ENCODE data around the gene GLRX3. TPM values are rescaled to one million over a fixed set of nuclear protein-coding genes. Genes with fewer than 3 reads are reported as not detected.

Gene GLRX3
- total and polyA plus RNA-seq, 2 experiments from 2014 or later = 141 to 201 TPM

DNA sequence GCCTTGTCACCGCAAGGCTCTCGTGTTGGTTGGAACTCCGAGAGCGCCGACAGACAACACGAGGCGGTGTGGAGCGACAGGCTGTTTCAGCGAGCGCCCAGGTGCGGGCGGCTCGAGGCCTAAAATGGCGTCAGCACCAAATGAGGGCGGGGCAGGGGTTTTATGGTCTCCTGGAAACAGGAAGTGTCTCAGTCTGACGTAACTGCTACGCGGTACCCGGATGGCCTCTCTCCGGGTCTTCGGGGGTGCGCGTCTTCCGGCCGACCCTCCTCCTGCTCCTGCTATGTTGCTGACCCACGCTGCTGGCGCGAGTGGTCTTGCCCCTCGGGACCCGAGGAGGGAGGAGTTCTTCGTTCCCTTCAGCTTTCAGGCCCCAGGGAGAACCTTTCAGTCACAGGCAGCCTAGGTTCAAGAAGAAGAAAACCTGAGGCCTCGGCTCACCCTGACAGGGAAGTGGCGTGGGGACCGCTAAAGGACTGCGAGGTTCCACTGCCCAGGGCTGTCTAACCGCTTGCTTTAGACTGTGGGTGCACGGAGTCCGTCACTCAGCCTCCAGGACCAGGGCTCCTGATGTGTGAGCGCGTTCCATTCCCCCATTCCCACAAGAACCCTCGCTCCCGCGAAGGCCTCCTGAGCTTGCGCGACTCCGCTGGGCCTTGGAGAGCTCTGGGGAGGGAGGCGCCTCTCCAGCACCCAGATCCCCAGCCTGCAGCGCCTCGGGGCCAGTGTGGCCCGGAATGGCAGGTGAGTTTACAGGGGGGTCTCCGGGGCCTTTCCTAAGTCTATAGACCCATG is 77.3 kb downstream of the GLRX3 start:
- Mint-ChIP-seq H3K9me3 (peaks cover 88% of the 10 kb centered on the region), H3K36me3 (ENCODE audit: low read depth) (peaks cover 24% of the 10 kb centered on the region), H3K27me3 (ENCODE audit: insufficient read depth, low read depth, poor library complexity) (peaks cover 7% of the 10 kb centered on the region), H3K4me1 (no peaks in the 10 kb centered on the region), H3K4me3 (no peak overlapping the region), H3K27ac (no peak overlapping the region)
- Histone ChIP-seq H3K4me1 (ENCODE audit: insufficient read depth) (no peaks in the 10 kb centered on the region), H3K27me3 (ENCODE audit: insufficient read depth) (no peaks in the 10 kb centered on the region), H3K4me3 (no peak overlapping the region), H3K36me3 (ENCODE audit: insufficient read depth) (no peaks in the 10 kb centered on the region), H4K20me1 (replicated peaks; ENCODE audit: insufficient read depth) (no peaks in the 10 kb centered on the region), H2AFZ (no peak overlapping the region), H3K27ac (ENCODE audit: low read depth) (no peak overlapping the region), H3K9me2 (ENCODE audit: insufficient read depth) (no peaks in the 10 kb centered on the region), H3K4me2 (no peak overlapping the region), H3F3A (replicated peaks; ENCODE audit: low read depth) (no peaks in the 10 kb centered on the region), H3K79me2 (replicated peaks; ENCODE audit: insufficient read depth) (no peaks in the 10 kb centered on the region)
- DNase-seq (ENCODE audit: low spot score) (no peak), ATAC-seq (no peak)
- TF ChIP-seq ZNF114 (CRISPR knock-in tag; IDR thresholded peaks at IDR 0.05) (no peak), CREB1 (CRISPR knock-in tag; IDR thresholded peaks at IDR 0.05; ENCODE audit: low read depth) (no peak), EZH2 (IDR thresholded peaks at IDR 0.05; ENCODE audit: low read depth, unreplicated experiment) (no peak), POLR2AphosphoS5 (IDR thresholded peaks at IDR 0.05; ENCODE audit: low read depth) (no peak), STAT1 (IDR thresholded peaks at IDR 0.05; ENCODE audit: unreplicated experiment) (no peak), EZH2phosphoT487 (IDR thresholded peaks at IDR 0.05; ENCODE audit: unreplicated experiment) (no peak), NANOG (IDR thresholded peaks at IDR 0.05; ENCODE audit: borderline replicate concordance) (no peak), JUNB (IDR thresholded peaks at IDR 0.05; ENCODE audit: unreplicated experiment) (no peak), ZNF331 (CRISPR knock-in tag; IDR thresholded peaks at IDR 0.05; ENCODE audit: low read depth) (no peak)
- TF ChIP-seq, protein P1, sequence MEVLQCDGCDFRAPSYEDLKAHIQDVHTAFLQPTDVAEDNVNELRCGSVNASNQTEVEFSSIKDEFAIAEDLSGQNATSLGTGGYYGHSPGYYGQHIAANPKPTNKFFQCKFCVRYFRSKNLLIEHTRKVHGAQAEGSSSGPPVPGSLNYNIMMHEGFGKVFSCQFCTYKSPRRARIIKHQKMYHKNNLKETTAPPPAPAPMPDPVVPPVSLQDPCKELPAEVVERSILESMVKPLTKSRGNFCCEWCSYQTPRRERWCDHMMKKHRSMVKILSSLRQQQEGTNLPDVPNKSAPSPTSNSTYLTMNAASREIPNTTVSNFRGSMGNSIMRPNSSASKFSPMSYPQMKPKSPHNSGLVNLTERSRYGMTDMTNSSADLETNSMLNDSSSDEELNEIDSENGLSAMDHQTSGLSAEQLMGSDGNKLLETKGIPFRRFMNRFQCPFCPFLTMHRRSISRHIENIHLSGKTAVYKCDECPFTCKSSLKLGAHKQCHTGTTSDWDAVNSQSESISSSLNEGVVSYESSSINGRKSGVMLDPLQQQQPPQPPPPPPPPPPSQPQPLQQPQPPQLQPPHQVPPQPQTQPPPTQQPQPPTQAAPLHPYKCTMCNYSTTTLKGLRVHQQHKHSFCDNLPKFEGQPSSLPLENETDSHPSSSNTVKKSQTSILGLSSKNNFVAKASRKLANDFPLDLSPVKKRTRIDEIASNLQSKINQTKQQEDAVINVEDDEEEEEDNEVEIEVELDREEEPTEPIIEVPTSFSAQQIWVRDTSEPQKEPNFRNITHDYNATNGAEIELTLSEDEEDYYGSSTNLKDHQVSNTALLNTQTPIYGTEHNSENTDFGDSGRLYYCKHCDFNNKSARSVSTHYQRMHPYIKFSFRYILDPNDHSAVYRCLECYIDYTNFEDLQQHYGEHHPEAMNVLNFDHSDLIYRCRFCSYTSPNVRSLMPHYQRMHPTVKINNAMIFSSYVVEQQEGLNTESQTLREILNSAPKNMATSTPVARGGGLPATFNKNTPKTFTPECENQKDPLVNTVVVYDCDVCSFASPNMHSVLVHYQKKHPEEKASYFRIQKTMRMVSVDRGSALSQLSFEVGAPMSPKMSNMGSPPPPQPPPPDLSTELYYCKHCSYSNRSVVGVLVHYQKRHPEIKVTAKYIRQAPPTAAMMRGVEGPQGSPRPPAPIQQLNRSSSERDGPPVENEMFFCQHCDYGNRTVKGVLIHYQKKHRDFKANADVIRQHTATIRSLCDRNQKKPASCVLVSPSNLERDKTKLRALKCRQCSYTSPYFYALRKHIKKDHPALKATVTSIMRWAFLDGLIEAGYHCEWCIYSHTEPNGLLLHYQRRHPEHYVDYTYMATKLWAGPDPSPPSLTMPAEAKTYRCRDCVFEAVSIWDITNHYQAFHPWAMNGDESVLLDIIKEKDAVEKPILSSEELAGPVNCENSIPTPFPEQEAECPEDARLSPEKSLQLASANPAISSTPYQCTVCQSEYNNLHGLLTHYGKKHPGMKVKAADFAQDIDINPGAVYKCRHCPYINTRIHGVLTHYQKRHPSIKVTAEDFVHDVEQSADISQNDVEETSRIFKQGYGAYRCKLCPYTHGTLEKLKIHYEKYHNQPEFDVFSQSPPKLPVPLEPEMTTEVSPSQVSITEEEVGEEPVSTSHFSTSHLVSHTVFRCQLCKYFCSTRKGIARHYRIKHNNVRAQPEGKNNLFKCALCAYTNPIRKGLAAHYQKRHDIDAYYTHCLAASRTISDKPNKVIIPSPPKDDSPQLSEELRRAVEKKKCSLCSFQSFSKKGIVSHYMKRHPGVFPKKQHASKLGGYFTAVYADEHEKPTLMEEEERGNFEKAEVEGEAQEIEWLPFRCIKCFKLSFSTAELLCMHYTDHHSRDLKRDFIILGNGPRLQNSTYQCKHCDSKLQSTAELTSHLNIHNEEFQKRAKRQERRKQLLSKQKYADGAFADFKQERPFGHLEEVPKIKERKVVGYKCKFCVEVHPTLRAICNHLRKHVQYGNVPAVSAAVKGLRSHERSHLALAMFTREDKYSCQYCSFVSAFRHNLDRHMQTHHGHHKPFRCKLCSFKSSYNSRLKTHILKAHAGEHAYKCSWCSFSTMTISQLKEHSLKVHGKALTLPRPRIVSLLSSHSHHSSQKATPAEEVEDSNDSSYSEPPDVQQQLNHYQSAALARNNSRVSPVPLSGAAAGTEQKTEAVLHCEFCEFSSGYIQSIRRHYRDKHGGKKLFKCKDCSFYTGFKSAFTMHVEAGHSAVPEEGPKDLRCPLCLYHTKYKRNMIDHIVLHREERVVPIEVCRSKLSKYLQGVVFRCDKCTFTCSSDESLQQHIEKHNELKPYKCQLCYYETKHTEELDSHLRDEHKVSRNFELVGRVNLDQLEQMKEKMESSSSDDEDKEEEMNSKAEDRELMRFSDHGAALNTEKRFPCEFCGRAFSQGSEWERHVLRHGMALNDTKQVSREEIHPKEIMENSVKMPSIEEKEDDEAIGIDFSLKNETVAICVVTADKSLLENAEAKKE (CRISPR knock-in tag; IDR thresholded peaks at IDR 0.05) = no peak
- TF ChIP-seq, protein P2, sequence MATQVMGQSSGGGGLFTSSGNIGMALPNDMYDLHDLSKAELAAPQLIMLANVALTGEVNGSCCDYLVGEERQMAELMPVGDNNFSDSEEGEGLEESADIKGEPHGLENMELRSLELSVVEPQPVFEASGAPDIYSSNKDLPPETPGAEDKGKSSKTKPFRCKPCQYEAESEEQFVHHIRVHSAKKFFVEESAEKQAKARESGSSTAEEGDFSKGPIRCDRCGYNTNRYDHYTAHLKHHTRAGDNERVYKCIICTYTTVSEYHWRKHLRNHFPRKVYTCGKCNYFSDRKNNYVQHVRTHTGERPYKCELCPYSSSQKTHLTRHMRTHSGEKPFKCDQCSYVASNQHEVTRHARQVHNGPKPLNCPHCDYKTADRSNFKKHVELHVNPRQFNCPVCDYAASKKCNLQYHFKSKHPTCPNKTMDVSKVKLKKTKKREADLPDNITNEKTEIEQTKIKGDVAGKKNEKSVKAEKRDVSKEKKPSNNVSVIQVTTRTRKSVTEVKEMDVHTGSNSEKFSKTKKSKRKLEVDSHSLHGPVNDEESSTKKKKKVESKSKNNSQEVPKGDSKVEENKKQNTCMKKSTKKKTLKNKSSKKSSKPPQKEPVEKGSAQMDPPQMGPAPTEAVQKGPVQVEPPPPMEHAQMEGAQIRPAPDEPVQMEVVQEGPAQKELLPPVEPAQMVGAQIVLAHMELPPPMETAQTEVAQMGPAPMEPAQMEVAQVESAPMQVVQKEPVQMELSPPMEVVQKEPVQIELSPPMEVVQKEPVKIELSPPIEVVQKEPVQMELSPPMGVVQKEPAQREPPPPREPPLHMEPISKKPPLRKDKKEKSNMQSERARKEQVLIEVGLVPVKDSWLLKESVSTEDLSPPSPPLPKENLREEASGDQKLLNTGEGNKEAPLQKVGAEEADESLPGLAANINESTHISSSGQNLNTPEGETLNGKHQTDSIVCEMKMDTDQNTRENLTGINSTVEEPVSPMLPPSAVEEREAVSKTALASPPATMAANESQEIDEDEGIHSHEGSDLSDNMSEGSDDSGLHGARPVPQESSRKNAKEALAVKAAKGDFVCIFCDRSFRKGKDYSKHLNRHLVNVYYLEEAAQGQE (IDR thresholded peaks at IDR 0.05; ENCODE audit: unreplicated experiment) = no peak
- TF ChIP-seq, protein P3, sequence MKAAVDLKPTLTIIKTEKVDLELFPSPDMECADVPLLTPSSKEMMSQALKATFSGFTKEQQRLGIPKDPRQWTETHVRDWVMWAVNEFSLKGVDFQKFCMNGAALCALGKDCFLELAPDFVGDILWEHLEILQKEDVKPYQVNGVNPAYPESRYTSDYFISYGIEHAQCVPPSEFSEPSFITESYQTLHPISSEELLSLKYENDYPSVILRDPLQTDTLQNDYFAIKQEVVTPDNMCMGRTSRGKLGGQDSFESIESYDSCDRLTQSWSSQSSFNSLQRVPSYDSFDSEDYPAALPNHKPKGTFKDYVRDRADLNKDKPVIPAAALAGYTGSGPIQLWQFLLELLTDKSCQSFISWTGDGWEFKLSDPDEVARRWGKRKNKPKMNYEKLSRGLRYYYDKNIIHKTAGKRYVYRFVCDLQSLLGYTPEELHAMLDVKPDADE (IDR thresholded peaks at IDR 0.05) = no peak
- TF ChIP-seq, protein P4, sequence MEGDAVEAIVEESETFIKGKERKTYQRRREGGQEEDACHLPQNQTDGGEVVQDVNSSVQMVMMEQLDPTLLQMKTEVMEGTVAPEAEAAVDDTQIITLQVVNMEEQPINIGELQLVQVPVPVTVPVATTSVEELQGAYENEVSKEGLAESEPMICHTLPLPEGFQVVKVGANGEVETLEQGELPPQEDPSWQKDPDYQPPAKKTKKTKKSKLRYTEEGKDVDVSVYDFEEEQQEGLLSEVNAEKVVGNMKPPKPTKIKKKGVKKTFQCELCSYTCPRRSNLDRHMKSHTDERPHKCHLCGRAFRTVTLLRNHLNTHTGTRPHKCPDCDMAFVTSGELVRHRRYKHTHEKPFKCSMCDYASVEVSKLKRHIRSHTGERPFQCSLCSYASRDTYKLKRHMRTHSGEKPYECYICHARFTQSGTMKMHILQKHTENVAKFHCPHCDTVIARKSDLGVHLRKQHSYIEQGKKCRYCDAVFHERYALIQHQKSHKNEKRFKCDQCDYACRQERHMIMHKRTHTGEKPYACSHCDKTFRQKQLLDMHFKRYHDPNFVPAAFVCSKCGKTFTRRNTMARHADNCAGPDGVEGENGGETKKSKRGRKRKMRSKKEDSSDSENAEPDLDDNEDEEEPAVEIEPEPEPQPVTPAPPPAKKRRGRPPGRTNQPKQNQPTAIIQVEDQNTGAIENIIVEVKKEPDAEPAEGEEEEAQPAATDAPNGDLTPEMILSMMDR (conservative IDR thresholded peaks at IDR 0.05; ENCODE audit: low read depth in 2 of 2) = no peak
